Measurements from ENCODE around the gene TRAPPC5. TPM values are rescaled to one million over a fixed set of nuclear protein-coding genes. Genes with fewer than 3 reads are reported as not detected.

The TRAPPC5 gene
- total RNA-seq, 6 experiments from 2014 or later = 143 to 179 (median 159) TPM

DNA sequence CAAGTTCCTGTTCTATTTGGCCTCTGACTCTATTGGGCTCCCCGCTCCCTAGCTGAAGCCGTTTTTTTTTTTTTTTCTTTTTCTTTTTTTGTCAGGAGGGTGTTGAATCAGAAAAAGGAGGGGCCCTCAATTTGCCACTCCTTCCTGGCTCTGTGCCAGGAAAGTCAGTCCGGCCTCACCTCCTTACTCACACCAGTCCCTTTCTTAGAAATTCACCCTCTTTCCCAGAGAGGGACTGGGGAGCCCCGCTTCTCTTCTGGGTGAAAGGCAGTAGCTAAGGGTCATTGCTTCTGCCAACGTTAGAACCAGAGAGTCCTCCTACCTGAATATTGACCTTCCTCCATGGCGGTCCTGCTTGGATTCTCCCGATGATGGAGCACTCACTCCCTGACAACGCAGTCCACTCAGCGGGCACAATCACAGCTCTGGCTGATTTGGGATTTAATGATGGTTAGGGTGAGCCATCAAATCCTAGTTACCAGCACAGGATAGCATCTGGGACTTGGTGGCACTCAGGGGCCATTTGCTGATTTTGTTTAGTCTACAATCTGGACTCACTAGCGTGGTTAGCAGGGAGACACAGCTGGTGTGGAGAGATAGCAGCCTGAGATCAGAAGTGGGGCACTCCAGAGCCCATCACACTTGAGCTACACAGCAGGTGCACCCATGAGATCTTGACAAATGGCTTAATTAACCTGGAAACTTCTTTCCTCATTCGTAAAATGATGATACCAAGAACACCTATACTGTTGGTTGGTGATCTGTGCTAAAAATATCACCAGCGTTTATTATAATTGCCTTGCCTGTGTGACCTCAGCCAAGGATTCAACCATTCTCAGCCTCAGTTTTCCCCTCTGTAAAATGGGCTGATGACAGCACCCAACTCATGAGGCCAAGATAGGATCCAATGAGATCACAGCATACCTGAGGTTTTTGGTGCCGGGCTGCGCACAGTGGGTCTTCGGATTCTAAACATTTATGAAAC, 19.1 kb downstream of the TRAPPC5 start:
- no peaks in the 10 kb centered on the region for H3K9me3 Mint-ChIP-seq

DNA sequence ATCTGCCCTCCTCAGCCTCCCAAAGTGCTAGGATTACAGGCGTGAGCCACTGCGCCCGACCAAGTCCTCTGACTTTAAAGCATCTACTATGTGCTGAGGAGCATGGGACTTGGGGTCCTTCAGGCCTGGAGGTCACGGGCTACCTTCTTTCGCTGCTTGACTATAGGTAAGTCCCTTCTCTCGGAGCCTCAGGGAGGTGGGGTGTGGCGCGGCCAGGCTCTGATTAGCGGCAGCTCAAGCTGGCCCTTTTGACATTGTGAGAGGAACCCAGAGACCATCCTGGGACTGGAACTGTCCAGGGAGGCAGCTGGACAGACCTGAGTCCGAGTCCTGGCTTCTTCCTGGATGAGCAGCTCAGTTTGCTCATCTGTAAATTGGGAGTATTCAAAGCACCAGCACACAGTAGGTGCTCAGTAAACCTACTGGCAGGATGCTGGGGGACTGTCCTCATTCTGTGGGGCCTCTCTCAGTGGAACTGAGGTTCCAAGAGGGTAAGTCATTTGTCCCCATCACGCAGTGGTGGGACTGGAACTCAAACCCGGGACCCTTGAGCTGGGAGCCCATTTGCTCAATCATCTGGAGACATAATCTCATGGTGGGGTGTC, 20.5 kb downstream of the TRAPPC5 start:
- TF ChIP-seq, protein P1, sequence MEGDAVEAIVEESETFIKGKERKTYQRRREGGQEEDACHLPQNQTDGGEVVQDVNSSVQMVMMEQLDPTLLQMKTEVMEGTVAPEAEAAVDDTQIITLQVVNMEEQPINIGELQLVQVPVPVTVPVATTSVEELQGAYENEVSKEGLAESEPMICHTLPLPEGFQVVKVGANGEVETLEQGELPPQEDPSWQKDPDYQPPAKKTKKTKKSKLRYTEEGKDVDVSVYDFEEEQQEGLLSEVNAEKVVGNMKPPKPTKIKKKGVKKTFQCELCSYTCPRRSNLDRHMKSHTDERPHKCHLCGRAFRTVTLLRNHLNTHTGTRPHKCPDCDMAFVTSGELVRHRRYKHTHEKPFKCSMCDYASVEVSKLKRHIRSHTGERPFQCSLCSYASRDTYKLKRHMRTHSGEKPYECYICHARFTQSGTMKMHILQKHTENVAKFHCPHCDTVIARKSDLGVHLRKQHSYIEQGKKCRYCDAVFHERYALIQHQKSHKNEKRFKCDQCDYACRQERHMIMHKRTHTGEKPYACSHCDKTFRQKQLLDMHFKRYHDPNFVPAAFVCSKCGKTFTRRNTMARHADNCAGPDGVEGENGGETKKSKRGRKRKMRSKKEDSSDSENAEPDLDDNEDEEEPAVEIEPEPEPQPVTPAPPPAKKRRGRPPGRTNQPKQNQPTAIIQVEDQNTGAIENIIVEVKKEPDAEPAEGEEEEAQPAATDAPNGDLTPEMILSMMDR (IDR thresholded peaks at IDR 0.05) = no peak
- H3K36me3 Mint-ChIP-seq (ENCODE audit: low read depth) = no peaks in the 10 kb centered on the region
- H3K9me3 Mint-ChIP-seq = no peaks in the 10 kb centered on the region
- H3K4me3 Mint-ChIP-seq = no peak overlapping the region
- no peak for DNase-seq
- no peaks in the 10 kb centered on the region for H3K4me1 Mint-ChIP-seq (ENCODE audit: low read depth)
- no peak overlapping the region for H3K27ac Mint-ChIP-seq
- H3K27me3 Mint-ChIP-seq (ENCODE audit: insufficient read depth) = peaks cover 17% of the 10 kb centered on the region

More for the DNA sequence above, 19.1 kb downstream of the TRAPPC5 start:
- H3K4me3 Mint-ChIP-seq = no peak overlapping the region
- no peak for DNase-seq
- H3K4me1 Mint-ChIP-seq (ENCODE audit: low read depth) = no peaks in the 10 kb centered on the region
- H3K27me3 Mint-ChIP-seq (ENCODE audit: insufficient read depth) = peaks cover 21% of the 10 kb centered on the region
- no peaks in the 10 kb centered on the region for H3K36me3 Mint-ChIP-seq (ENCODE audit: low read depth)
- TF ChIP-seq, protein P1 (IDR thresholded peaks at IDR 0.05) = no peak
- no peak overlapping the region for H3K27ac Mint-ChIP-seq

DNA sequence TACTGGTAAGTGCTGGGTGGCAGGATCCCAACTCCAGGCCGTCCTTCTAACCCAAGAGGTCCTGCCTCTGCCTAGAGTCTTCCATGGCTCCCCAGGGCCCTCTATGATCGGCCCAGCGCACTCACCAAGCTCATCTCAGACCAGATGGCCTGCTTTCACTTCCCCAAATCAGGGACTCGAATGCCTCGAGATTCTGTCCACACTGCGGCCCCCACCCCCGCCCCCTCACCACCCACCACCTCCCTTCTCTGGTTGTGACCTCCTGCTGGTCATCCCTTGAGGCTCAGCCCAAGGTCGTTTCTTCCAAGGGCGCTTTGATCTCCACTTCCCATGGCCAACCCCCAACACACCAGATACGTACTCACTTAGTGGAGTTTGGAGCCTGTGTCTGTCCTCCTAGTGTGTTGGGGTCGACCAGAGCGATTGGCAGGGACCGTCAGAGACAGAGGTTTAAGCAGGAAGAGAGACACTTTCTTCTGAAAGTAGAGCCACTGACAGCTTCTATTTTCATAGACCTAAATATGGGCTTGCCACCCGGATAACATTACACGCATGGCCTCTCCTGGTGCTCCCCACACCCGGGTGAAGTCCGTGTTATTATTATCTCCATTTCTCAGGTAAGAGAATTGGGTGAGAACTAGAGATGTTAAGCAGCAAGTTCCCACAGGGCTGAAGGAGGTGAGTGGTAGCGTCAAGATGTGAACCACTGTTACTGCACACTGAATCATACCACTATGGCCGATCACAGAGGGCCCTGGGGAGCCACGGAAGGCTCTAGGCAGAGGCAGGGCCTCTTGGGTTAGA, 21.2 kb downstream of the TRAPPC5 start, which contains the start of gene FCER2:
Gene FCER2, minus strand, starts transcription at position 478 of the 804 bp plus-strand sequence. CDS start 2,371 bp downstream, outside the sequence.
- TF ChIP-seq, protein P1 (IDR thresholded peaks at IDR 0.05) = no peak
- Mint-ChIP-seq H3K9me3 (no peaks in the 10 kb centered on the region), H3K4me3 (no peak within 1 kb of the TSS), H3K4me1 (ENCODE audit: low read depth) (no peaks in the 10 kb centered on the region), H3K27ac (no peak within 1 kb of the TSS), H3K36me3 (ENCODE audit: low read depth) (no peaks in the 10 kb centered on the region), H3K27me3 (ENCODE audit: insufficient read depth) (peaks cover 15% of the 10 kb centered on the region)
- DNase-seq = no peak

DNA sequence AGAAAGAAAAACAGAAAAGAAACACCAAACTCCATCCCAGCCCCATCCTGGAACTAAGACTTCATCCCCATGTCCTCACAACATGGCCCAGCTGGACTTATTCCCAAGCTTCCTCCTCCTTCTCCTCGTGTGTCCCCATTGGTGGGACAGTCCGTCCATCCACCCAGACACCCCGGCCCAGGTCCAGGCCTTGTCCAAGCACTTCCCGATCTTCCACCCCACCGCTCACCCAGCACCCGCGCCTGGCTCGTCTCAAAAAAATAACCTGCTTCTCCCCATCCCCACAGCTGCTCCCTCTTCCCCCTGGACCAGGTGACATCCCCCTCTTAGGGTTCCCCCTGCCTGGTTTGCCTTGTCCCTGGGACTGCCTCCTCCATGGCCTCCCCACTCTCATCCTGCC, 22.7 kb downstream of the TRAPPC5 start:
- H3K9me3 Mint-ChIP-seq = no peaks in the 10 kb centered on the region
- no peaks in the 10 kb centered on the region for H3K4me1 Mint-ChIP-seq (ENCODE audit: low read depth)
- no peak overlapping the region for H3K27ac Mint-ChIP-seq
- H3K27me3 Mint-ChIP-seq (ENCODE audit: insufficient read depth) = peaks cover 14% of the 10 kb centered on the region
- H3K4me3 Mint-ChIP-seq = no peak overlapping the region
- DNase-seq = no peak
- H3K36me3 Mint-ChIP-seq (ENCODE audit: low read depth) = no peaks in the 10 kb centered on the region
- TF ChIP-seq, protein P1 (IDR thresholded peaks at IDR 0.05) = no peak

Data from HFFc6 (cell line).